GM12865 (cell line): ENCODE measurements around the gene POC1A.

Experiments used
- DNase-seq: peaks from one replicate; pipeline ENCODE4 v3.0.0; 2010; ENCODE audit warnings: low read depth
- H3K4me3 ChIP-seq: 2 replicates; pipeline ENCODE4 v1.5.1; 2011; ENCODE audit warnings: mild to moderate bottlenecking, low read depth, low read length, control low read depth
- TF ChIP-seq, protein P1 (sequence below): IDR thresholded peaks from 2 replicates; pipeline ENCODE4 v1.5.1; 2011; ENCODE audit warnings: low read length, control low read depth, low read depth, inconsistent platforms; ENCODE audit not compliant: insufficient read depth; ENCODE audit errors: missing control alignments

Gene POC1A

DNA sequence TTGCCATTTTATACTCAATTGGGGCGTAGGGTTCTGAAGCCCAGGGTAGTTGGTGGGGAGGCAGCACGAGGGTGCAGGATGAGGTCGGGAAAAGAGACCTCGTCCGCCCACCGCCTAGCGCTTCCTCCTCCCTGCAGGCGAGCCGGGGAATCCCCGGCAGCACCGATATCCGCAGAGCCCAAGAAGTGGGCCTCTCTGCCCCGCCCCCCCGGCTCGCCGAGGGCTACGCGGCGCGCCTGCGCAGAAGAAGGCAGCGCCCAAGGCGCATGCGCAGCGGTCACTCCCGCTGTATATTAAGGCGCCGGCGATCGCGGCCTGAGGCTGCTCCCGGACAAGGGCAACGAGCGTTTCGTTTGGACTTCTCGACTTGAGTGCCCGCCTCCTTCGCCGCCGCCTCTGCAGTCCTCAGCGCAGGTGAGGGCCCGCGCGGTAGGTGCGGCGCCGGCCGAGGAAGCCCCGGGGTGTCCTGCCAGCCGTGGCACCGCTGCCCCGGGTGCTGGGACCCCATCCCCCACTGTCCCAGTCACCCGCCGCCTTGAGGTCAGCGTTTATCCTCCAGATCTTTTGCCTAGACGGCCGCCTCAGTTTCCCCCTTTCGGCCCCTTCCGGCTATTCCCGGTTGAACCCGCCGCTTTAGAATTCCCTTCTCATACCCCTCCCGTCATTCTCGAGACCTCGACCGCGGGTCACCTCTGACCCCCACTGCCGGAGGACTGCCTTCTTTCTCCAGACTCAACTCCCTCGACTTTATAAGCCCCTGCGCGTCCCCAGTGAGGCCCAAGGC is 43.8 kb upstream of the POC1A start, which contains the start of gene ALAS1:
Gene ALAS1 (plus strand): TSS at position 319 of the 784 bp plus-strand sequence. CDS start 1,082 bp downstream, outside the sequence.
- H3K4me3 ChIP-seq, result peak within 1 kb of the TSS; percentile 82

DNA sequence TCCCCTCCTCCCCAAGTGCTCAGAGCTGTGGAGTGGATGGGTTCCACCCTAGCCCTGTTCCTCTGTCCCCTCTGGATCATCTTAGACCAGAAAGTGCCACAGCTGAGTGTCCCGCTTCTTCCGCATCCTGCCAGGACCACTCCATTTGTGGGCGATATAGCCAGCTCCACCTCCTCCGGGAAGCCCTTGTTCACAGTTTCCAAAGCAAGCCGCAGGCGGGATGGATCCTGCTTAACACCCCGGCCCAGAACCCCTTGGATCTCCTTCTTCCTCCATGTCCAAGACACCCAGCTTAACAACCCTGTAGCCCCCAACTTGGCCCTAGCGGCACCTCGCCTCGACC is 43.2 kb upstream of the POC1A start:
- H3K4me3 ChIP-seq, result peak overlapping the region; percentile 82
- TF ChIP-seq, protein P1, sequence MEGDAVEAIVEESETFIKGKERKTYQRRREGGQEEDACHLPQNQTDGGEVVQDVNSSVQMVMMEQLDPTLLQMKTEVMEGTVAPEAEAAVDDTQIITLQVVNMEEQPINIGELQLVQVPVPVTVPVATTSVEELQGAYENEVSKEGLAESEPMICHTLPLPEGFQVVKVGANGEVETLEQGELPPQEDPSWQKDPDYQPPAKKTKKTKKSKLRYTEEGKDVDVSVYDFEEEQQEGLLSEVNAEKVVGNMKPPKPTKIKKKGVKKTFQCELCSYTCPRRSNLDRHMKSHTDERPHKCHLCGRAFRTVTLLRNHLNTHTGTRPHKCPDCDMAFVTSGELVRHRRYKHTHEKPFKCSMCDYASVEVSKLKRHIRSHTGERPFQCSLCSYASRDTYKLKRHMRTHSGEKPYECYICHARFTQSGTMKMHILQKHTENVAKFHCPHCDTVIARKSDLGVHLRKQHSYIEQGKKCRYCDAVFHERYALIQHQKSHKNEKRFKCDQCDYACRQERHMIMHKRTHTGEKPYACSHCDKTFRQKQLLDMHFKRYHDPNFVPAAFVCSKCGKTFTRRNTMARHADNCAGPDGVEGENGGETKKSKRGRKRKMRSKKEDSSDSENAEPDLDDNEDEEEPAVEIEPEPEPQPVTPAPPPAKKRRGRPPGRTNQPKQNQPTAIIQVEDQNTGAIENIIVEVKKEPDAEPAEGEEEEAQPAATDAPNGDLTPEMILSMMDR, result no peak
- DNase-seq, result no peak

More for the DNA sequence above, 43.8 kb upstream of the POC1A start, which contains the start of gene ALAS1:
- DNase-seq, result peak; percentile 95
- TF ChIP-seq, protein P1, result no peak

DNA sequence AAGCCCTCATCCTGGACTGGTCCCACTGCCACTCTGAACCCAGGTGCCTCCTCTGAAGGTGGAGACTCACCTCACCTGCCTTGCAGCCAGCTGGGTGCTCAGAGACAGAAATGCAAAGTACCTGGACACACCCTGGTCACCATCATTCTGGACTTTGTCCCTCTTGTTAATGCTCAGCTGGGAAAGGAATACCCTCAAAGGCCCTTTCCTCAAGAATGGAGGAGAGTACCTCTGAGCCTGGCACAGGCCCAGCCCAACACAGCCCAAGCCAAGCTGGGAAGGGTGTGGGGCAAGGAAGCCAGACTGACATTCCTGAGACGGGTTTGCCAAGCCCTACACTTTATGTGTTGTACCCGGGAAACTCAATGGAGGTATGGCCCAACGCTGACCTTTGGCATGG is 42.8 kb upstream of the POC1A start:
- TF ChIP-seq, protein P1, result no peak
- no peak overlapping the region for H3K4me3 ChIP-seq
- DNase-seq, result no peak

DNA sequence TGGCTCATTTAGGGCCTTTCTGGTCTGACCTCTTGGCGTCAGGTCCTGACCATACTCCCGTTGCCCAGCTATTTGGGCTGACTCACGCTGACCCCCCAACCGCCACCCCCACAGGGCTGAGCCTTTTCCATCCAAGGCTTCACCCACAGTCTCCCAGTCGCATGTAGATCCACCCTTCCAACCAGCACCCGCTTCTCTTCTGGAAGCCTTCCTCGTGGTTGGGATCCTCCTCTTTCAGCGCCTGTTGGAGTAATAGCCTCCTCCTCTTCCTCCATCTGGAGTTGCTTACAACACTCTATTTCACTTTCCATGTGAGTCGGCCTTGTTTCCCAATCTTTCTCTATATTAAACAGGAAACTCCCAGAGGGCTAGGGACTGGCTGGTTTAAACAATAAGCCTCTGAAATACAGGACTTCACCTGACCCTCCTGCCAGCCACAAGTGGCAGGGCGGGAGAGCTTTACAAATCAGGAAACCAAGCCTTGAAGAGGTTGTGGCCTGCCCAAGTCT is 41.7 kb upstream of the POC1A start:
- H3K4me3 ChIP-seq, result no peak overlapping the region
- no peak for DNase-seq
- TF ChIP-seq, protein P1, result no peak

DNA sequence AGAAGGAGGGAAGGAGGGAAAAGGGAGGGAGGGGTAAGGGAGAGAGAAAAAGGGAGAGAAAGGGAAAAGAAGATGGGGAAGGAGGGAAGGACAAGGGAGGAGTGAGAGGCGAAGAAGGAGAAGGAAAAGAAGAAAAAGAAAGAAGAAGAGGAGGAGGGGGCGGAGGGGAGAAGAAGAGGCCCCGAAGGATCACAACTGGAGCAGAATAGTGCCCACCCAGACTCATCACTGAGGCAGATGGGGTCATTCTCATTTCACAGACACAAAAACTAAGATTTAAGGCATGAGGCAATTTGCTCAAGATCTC is 41.0 kb upstream of the POC1A start:
- TF ChIP-seq, protein P1, result no peak
- no peak overlapping the region for H3K4me3 ChIP-seq
- no peak for DNase-seq

DNA sequence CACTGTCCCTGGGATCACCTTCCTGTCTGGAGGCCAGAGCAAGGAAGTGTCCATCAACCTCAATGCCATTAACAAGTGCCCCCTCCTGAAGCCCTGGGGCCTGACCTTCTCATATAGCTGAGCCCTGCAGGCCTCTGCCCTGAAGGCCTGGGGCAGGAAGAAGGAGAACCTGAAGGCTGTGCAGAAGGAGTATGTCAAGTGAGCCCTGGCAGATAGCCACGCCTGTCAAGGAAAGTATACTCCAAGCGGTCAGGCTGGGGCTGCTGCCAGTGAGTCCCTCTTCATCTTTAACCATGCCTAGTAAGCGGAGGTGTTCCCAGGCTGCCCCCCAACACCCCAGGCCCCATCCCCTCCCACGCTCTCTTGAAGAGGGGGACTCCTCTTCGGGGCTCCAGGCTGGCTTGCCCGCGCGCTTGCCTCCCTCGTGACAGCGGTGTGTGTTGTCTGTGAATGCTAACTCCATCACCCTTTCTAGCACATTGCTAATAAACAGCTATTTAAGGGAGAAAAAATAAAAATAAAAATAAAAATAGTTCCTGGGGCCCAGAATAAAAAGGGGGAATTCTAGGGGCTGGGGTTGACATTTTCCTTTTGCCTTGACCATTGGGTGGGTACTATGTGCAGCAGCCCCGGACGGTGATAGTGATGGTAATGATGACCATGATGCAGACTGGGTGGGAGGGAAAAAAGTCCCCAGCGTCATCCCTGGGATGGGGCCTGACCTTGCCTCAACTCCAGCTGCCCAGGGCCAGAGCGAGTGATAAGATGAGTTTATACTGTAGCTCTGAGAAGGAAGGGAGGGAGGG is 40.5 kb upstream of the POC1A start:
- no peak for DNase-seq
- no peak overlapping the region for H3K4me3 ChIP-seq
- TF ChIP-seq, protein P1, result no peak
